Transverse colon (tissue), 4 donors: ENCODE data around the gene IL19. TPM values are rescaled to one million over a fixed set of nuclear protein-coding genes. Genes with fewer than 3 reads are reported as not detected.

Experiments
- DNase-seq: peaks from one replicate; pipeline ENCODE4 v3.0.0-alpha.2; 2019
- H3K27ac ChIP-seq, 4 donors: fragments of 200-600 bp; sonication (generic); 2 replicates each; pipeline ENCODE4 v1.5.1; 2016 to 2018; ENCODE audit warnings: inconsistent platforms in 4 of 4
- H3K27me3 ChIP-seq: fragments of 200-600 bp; sonication (generic); 2 replicates; pipeline ENCODE4 v1.5.1; 2017; ENCODE audit warnings: inconsistent platforms
- H3K36me3 ChIP-seq, 4 donors: fragments of 200-600 bp; sonication (generic); 2 replicates each; pipeline ENCODE4 v1.5.1; 2017 to 2019; ENCODE audit warnings: inconsistent platforms in 4 of 4
- H3K4me1 ChIP-seq, 4 donors: fragments of 200-600 bp; sonication (generic); 2 replicates each; pipeline ENCODE4 v1.5.1; 2017 to 2020; ENCODE audit warnings: inconsistent platforms in 4 of 4
- H3K4me3 ChIP-seq, 4 donors: fragments of 200-600 bp; sonication (generic); 1 replicate in 1 of 4; 2 replicates in 3 of 4; pipeline versions ENCODE4 v1.5.1 to v1.6.1; 2017 to 2019; ENCODE audit warnings: inconsistent platforms in 4 of 4
- H3K9me3 ChIP-seq, 2 donors: fragments of 200-600 bp; sonication (generic); 2 replicates each; pipeline ENCODE4 v1.5.1; 2017 to 2019; ENCODE audit warnings: inconsistent platforms in 2 of 2
- EP300 ChIP-seq: sonication (generic); formaldehyde crosslinking; IDR thresholded peaks from one replicate; pipeline ENCODE4 v1.6.1; 2017; ENCODE audit warnings: antibody characterized with exemption, low read depth
- POLR2A ChIP-seq: fragments of 450-650 bp; IDR thresholded peaks from one replicate; pipeline ENCODE4 v1.6.1; 2016; ENCODE audit warnings: antibody characterized with exemption, mild to moderate bottlenecking, moderate library complexity
- POLR2AphosphoS5 ChIP-seq, 3 donors: sonication (generic); formaldehyde crosslinking; IDR thresholded peaks; one replicate each; pipeline ENCODE4 v1.6.1; 2016; ENCODE audit warnings: antibody characterized with exemption in 3 of 3
- WGBS, 2 donors: methylation state at CpG; one replicate each; pipeline ENCODE4 v1.1.5; 2018; ENCODE audit warnings: low coverage in 1 of 2; 5-methylcytosine and 5-hydroxymethylcytosine counted together
- in situ Hi-C, 4 donors: fragments of 200-750 bp; cut with MboI; loops; one replicate each; pipeline versions ENCODE4 v1.15.0 to v1.15.1; 2017; ENCODE audit warnings: low sequenced_read_pairs in 3 of 4, low pct_ligation_motif_present in 1 of 4, low pct_unique_long_range_greater_than_20kb in 1 of 4
- intact Hi-C: fragments of 100-400 bp; cut with DNase I; formaldehyde crosslinking; loops from one replicate; pipeline ENCODE4 v1.15.1; 2023; ENCODE audit warnings: low total_unique reads
- total RNA-seq, 4 donors: library from RNA; depleted of rRNA; stranded (reverse); fragments of >200 nt; gene quantifications; one replicate each; pipeline ENCODE4 v1.1.0, GENCODE V29; 2016
- TF ChIP-seq, protein P1 (sequence below), 5 experiments: fragments of 200-600 bp in 3 of 5; fragments of 450-650 bp in 2 of 5; sonication (generic) in 3 of 5; IDR thresholded peaks; 1 replicate in 2 of 5; 2 replicates in 3 of 5; pipeline ENCODE4 v1.5.1; 2016 to 2017; ENCODE audit warnings: antibody characterized with exemption in 5 of 5, inconsistent platforms in 3 of 5, mild to moderate bottlenecking in 2 of 5, moderate library complexity in 1 of 5

IL19 gene
- total RNA-seq, 4 donors from 2014 or later, result not detected

DNA sequence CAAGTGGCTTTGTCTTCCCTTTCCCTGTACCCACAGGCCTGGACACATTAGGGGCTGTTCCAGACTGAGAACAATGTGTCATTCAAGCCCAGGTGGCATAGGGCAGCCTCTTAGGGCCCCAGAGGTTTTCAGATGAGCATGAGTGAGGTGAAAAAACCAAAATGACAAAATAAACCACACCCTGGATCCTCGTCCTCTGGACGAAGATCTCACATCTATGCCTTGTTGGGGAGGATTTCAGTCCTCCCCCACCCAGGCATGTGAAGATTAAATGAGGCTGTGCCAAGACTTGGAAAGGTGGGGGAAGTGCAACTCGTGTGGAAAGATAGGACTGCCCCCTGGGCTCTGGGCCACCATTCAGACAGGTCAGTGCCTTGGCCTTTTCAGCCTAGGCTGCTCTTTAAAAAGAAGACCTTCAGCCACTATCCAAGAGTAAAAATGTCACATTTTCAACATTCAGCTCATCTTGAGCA lies 32.8 kb upstream of the IL19 start:
- DNase-seq, result no peak
- Histone ChIP-seq H3K27me3 (no peaks in the 10 kb centered on the region), H3K27ac (peak overlapping the region in 1 of 4 donors; percentile 27), H3K36me3 (peaks cover 0 to 3% (median 0%) of the 10 kb centered on the region in 4 donors), H3K4me3 (no peak overlapping the region), H3K4me1 (peaks cover 0 to 26% (median 5%) of the 10 kb centered on the region in 4 donors), H3K9me3 (no peaks in the 10 kb centered on the region)
- TF ChIP-seq POLR2AphosphoS5 (IDR thresholded peaks at IDR 0.05) (no peak), POLR2A (no peak), EP300 (no peak)
- TF ChIP-seq, protein P1, sequence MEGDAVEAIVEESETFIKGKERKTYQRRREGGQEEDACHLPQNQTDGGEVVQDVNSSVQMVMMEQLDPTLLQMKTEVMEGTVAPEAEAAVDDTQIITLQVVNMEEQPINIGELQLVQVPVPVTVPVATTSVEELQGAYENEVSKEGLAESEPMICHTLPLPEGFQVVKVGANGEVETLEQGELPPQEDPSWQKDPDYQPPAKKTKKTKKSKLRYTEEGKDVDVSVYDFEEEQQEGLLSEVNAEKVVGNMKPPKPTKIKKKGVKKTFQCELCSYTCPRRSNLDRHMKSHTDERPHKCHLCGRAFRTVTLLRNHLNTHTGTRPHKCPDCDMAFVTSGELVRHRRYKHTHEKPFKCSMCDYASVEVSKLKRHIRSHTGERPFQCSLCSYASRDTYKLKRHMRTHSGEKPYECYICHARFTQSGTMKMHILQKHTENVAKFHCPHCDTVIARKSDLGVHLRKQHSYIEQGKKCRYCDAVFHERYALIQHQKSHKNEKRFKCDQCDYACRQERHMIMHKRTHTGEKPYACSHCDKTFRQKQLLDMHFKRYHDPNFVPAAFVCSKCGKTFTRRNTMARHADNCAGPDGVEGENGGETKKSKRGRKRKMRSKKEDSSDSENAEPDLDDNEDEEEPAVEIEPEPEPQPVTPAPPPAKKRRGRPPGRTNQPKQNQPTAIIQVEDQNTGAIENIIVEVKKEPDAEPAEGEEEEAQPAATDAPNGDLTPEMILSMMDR (IDR thresholded peaks at IDR 0.05), result no peak
- intact Hi-C loops, result no loop called here
- WGBS, 2 donors, result 58 to 83% methylated on average over 2 to 3 of the region's 3 CpGs
- in situ Hi-C loops, result loop anchor here in 3 of 4 donors (10.0 to 25.0 kb wide), 4 partner anchors 67 to 247 kb away; partner anchors contain the start of gene FCMR (in 1 of the 3)

DNA sequence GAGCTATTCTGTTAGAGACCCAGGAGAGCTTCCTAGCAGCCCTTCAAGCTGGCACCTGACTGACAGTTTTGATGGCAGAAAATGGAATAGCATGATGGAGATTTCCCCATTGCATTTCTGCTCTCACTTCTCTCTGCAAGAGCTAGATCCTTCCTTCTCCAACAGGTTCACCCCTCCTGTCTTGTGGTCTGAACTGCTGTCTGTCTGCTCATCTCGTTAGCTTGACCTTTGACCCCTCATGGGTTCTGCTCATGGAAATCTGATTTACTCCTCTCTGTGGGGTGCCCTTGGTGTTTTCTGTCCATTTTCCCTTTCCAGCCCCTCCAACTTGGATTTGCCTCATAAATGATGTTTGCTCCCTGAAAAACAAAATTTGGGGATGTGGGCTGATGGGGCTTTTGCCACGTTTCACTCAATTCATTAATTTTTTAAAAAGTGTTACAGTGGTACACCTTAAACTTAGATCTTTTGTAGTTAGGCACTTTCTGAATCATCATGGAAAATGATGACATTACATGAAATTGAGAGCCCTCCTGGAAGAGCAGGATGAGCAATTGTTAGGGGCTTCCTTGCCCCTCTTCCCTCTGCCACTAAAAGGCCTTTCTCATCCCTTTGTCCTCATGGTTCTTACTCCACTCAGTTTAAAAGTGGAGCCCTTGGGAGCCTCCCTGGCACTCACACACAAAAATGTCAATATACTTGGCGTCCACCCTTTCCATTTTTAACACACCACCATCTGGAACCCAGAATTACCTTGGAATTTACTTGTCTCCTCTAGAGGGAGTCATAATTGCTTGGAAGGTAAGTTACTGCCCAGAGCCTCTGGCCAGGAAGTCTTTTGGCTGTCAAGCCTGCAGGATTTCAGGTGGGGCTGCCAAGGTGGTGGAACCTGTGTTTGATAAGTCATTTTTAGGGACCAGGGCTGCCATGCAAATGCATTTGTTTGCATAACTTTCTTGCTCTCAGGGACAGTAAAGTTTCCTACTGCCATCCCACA lies 31.9 kb upstream of the IL19 start:
- no peaks in the 10 kb centered on the region for H3K36me3 ChIP-seq
- DNase-seq, result no peak
- 55 to 71% methylated on average over 2 to 3 of the region's 3 CpGs for WGBS, 2 donors
- no peaks in the 10 kb centered on the region for H3K9me3 ChIP-seq
- H3K27me3 ChIP-seq, result no peaks in the 10 kb centered on the region
- in situ Hi-C loops (loop anchor here in 3 of 4 donors (10.0 to 25.0 kb wide), 4 partner anchors 66 to 246 kb away; partner anchors contain the start of gene FCMR (in 1 of the 3)), intact Hi-C loops (no loop called here)
- TF ChIP-seq POLR2AphosphoS5 (IDR thresholded peaks at IDR 0.05), result no peak
- TF ChIP-seq, protein P1 (IDR thresholded peaks at IDR 0.05), result peak in 1 of 5 experiments; percentile 10
- H3K4me3 ChIP-seq, result no peak overlapping the region
- peaks cover 0 to 26% (median 5%) of the 10 kb centered on the region in 4 donors for H3K4me1 ChIP-seq
- no peak overlapping the region for H3K27ac ChIP-seq

DNA sequence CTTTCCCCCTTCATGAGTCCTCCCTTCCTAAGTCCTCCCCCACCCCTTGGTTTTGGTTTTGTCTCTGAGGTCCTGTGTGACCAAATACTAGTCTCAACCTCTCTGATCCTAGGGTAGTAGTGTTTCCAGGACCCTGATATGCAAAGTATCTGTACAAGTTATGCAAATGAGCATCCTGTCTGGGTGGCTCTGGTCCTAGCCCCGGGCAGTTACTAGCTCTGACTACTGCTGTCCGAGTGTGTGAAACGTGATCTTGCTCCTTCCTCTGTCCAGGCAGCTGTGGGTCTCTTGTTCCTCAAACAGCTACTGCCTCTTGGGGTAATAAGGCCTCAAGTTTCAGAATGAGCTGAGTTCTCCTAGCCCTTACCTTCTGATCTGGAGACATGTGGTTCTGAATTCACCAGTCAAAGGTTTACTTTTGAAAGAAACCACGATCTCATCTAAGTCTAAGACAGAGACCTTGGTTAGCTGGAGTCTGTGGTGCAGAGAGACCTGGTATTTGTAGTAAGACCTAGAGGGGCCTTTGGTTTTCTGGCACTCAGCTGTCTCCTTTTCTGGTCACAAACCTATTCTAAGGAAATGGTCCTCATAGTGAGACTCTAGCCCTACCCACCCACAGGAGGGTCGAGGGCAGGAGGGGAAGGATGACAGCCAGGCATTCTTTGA lies 31.0 kb upstream of the IL19 start:
- Histone ChIP-seq H3K36me3 (no peaks in the 10 kb centered on the region), H3K4me1 (peaks cover 0 to 26% (median 5%) of the 10 kb centered on the region in 4 donors), H3K4me3 (no peak overlapping the region), H3K27me3 (no peaks in the 10 kb centered on the region), H3K27ac (no peak overlapping the region), H3K9me3 (no peaks in the 10 kb centered on the region)
- peak; percentile 43 for DNase-seq
- in situ Hi-C loops, result loop anchor here in 3 of 4 donors (10.0 to 25.0 kb wide), 4 partner anchors 65 to 245 kb away; partner anchors contain the start of gene FCMR (in 1 of the 3)
- 56% methylated on average over 5 of the region's 5 CpGs; no CpG with 5 or more reads in 1 of the 2 donors for WGBS, 2 donors
- no peak for TF ChIP-seq POLR2AphosphoS5 (IDR thresholded peaks at IDR 0.05)
- no peak for TF ChIP-seq EP300
- no peak for TF ChIP-seq POLR2A
- TF ChIP-seq, protein P1 (IDR thresholded peaks at IDR 0.05), result no peak
- intact Hi-C loops, result no loop called here
